ENCODE results near the gene ATXN1. TPM values are rescaled to one million over a fixed set of nuclear protein-coding genes. Genes with fewer than 3 reads are reported as not detected.

Gene ATXN1
- polyA plus RNA-seq, 1 donor (not counting 4 experiments of a cell fraction or from before 2014, with no cell fraction given): 9.7 TPM

DNA sequence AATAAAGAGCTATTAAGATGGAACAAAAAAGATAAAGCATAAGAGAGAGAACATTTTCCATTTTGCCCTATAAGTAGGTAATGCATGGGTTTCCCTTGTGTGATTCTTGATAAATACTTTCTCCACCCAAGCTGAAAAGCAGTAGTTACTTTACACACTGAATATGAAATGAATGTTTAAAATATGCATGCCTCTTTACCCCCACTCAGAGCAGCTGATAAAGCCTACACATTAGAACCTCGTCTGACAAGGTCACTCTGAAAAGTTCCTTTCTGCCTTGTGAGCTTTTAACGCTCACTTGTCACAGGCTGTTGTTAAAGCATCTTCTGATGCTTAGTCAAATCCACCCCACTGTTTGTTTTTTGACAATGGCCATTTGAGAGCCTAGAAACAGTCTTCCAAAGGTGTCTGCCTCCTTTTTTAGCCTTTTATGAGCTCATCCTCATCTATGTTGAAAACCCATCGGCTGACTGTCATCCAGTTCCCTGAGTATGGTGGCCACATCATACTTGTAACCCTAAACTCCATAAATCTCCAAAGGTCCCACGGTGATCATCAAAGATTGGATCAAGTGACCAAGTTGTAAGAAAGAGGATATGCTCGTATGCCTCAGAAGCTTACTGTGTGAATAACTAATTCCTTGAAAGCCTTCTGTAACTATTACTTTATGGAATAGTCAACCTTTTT lies 102.8 kb downstream of the ATXN1 start:
- dilution Hi-C loops (cut with MboI; ENCODE audit: extremely low pct_ligation_motif_present, low sequenced_read_pairs): no loop called here
- Histone ChIP-seq H4K20me1 (ENCODE audit: control insufficient read depth, extremely low read depth, insufficient read depth, low read length) (no peaks in the 10 kb centered on the region), H3K4me1 (ENCODE audit: control insufficient read depth, extremely low read depth, insufficient read depth, low read length) (peaks cover 2% of the 10 kb centered on the region), H3K9me1 (ENCODE audit: control insufficient read depth, extremely low read depth, insufficient read depth, low read length) (no peaks in the 10 kb centered on the region), H3K27ac (ENCODE audit: control insufficient read depth, insufficient read depth, low read length) (no peak overlapping the region), H2AFZ (ENCODE audit: control insufficient read depth, low read length) (no peak overlapping the region), H3K36me3 (ENCODE audit: control insufficient read depth in 2 of 2, extremely low read depth in 1 of 2, insufficient read depth in 2 of 2, low read length in 2 of 2) (peaks cover 3% of the 10 kb centered on the region in 2 experiments), H3K9me3 (ENCODE audit: control insufficient read depth, low read depth, low read length) (no peaks in the 10 kb centered on the region), H3K27me3 (ENCODE audit: control insufficient read depth, extremely low read depth, insufficient read depth, low read length) (no peaks in the 10 kb centered on the region), H3K9ac (ENCODE audit: control insufficient read depth, extremely low read depth, insufficient read depth, low read length) (no peak overlapping the region), H3K79me2 (ENCODE audit: control insufficient read depth, insufficient read depth, low read length) (no peaks in the 10 kb centered on the region), H3K4me3 (ENCODE audit: control insufficient read depth in 2 of 3, extremely low read depth in 1 of 3, insufficient read depth in 2 of 3, low read depth in 1 of 3, low read length in 3 of 3) (no peak overlapping the region), H3K4me2 (ENCODE audit: control insufficient read depth, extremely low read depth, insufficient read depth, low read depth, low read length) (no peak overlapping the region)
- TF ChIP-seq, protein P1, sequence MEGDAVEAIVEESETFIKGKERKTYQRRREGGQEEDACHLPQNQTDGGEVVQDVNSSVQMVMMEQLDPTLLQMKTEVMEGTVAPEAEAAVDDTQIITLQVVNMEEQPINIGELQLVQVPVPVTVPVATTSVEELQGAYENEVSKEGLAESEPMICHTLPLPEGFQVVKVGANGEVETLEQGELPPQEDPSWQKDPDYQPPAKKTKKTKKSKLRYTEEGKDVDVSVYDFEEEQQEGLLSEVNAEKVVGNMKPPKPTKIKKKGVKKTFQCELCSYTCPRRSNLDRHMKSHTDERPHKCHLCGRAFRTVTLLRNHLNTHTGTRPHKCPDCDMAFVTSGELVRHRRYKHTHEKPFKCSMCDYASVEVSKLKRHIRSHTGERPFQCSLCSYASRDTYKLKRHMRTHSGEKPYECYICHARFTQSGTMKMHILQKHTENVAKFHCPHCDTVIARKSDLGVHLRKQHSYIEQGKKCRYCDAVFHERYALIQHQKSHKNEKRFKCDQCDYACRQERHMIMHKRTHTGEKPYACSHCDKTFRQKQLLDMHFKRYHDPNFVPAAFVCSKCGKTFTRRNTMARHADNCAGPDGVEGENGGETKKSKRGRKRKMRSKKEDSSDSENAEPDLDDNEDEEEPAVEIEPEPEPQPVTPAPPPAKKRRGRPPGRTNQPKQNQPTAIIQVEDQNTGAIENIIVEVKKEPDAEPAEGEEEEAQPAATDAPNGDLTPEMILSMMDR (optimal IDR thresholded peaks at IDR 0.05 in 1 of 3, IDR thresholded peaks at IDR 0.05 in 1 of 3, conservative IDR thresholded peaks at IDR 0.05 in 1 of 3; ENCODE audit: extremely low read depth in 1 of 3, insufficient read depth in 2 of 3, low read length in 3 of 3): no peak
- TF ChIP-seq EZH2 (IDR thresholded peaks at IDR 0.05; ENCODE audit: low read length): no peak
- no peak for DNase-seq (ENCODE audit: low read depth, low spot score)
- FAIRE-seq: no peak

GRCh38 chr6:16657768-16658167 lies 103.5 kb downstream of the ATXN1 start:
- no peak overlapping the region for H2AFZ ChIP-seq (ENCODE audit: control insufficient read depth, low read length)
- dilution Hi-C loops (cut with MboI; ENCODE audit: extremely low pct_ligation_motif_present, low sequenced_read_pairs): no loop called here
- peaks cover 3 to 7% of the 10 kb centered on the region in 2 experiments for H3K36me3 ChIP-seq (ENCODE audit: control insufficient read depth in 2 of 2, extremely low read depth in 1 of 2, insufficient read depth in 2 of 2, low read length in 2 of 2)
- H4K20me1 ChIP-seq (ENCODE audit: control insufficient read depth, extremely low read depth, insufficient read depth, low read length): no peaks in the 10 kb centered on the region
- H3K4me1 ChIP-seq (ENCODE audit: control insufficient read depth, extremely low read depth, insufficient read depth, low read length): peaks cover 9% of the 10 kb centered on the region
- H3K9me3 ChIP-seq (ENCODE audit: control insufficient read depth, low read depth, low read length): no peaks in the 10 kb centered on the region
- no peak overlapping the region for H3K4me3 ChIP-seq (ENCODE audit: control insufficient read depth in 2 of 3, extremely low read depth in 1 of 3, insufficient read depth in 2 of 3, low read depth in 1 of 3, low read length in 3 of 3)
- no peaks in the 10 kb centered on the region for H3K27me3 ChIP-seq (ENCODE audit: control insufficient read depth, extremely low read depth, insufficient read depth, low read length)
- H3K79me2 ChIP-seq (ENCODE audit: control insufficient read depth, insufficient read depth, low read length): no peaks in the 10 kb centered on the region
- no peak overlapping the region for H3K9ac ChIP-seq (ENCODE audit: control insufficient read depth, extremely low read depth, insufficient read depth, low read length)
- FAIRE-seq (no peak), DNase-seq (ENCODE audit: low read depth, low spot score) (no peak)
- no peak overlapping the region for H3K4me2 ChIP-seq (ENCODE audit: control insufficient read depth, extremely low read depth, insufficient read depth, low read depth, low read length)
- no peak for TF ChIP-seq EZH2 (IDR thresholded peaks at IDR 0.05; ENCODE audit: low read length)
- TF ChIP-seq, protein P1 (optimal IDR thresholded peaks at IDR 0.05 in 1 of 3, IDR thresholded peaks at IDR 0.05 in 1 of 3, conservative IDR thresholded peaks at IDR 0.05 in 1 of 3; ENCODE audit: extremely low read depth in 1 of 3, insufficient read depth in 2 of 3, low read length in 3 of 3): no peak
- H3K27ac ChIP-seq (ENCODE audit: control insufficient read depth, insufficient read depth, low read length): no peak overlapping the region
- peaks cover 2% of the 10 kb centered on the region for H3K9me1 ChIP-seq (ENCODE audit: control insufficient read depth, extremely low read depth, insufficient read depth, low read length)

Measured in keratinocyte (primary cell).